ENCODE data around the gene STK32C.

The STK32C gene

DNA sequence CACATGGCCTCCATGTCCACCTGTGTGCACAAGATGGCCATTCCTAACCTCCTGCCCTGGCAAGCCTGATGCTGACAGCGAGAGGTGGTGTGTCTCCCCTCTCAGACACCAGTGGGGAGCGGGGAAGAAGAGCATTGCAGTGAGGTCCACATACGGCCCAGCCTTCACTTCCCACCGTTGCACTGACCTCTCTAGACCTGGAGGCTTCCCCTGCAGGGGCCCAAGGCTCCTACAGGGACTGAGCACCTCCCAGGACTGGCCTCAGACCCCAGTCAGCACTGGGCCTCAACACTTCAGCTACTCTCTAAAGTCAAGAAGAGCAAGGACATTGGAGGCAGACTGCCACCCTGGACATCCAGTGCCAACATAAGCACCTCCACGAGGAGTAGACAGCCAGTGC, 15.9 kb downstream of the STK32C start:
- no peaks in the 10 kb centered on the region for H3K4me1 ChIP-seq (ENCODE audit: control insufficient read depth, low read depth, low read length)
- H2AK5ac ChIP-seq (ENCODE audit: low read length): no peak overlapping the region
- H3K56ac ChIP-seq (ENCODE audit: low read length): no peak overlapping the region
- H3K4ac ChIP-seq (ENCODE audit: low read depth, low read length): no peak overlapping the region
- no peak overlapping the region for H2BK15ac ChIP-seq (replicated peaks; ENCODE audit: low read depth)
- no peaks in the 10 kb centered on the region for H3K27me3 ChIP-seq (ENCODE audit: insufficient read depth, low read length, poor library complexity)
- no peaks in the 10 kb centered on the region for H3K79me2 ChIP-seq (ENCODE audit: control insufficient read depth, insufficient read depth, low read length)
- H3K4me2 ChIP-seq (ENCODE audit: low read length): no peak overlapping the region
- H3K23ac ChIP-seq (ENCODE audit: low read length): no peak overlapping the region
- no peak overlapping the region for H3K9ac ChIP-seq (ENCODE audit: low read length)
- no peak overlapping the region for H4K8ac ChIP-seq (ENCODE audit: low read depth, low read length)
- H4K5ac ChIP-seq (ENCODE audit: low read length): no peak overlapping the region
- H2BK5ac ChIP-seq (ENCODE audit: low read length): no peak overlapping the region
- no peak overlapping the region for H2BK120ac ChIP-seq (ENCODE audit: low read depth, low read length)
- WGBS (ENCODE audit: extremely low coverage, insufficient coverage, low lambda C conversion rate): no CpG with 5 or more reads among the region's 5 CpGs
- no peak overlapping the region for H3K18ac ChIP-seq (ENCODE audit: low read length)
- H3K27ac ChIP-seq (ENCODE audit: low read depth, low read length): no peak overlapping the region
- DNase-seq: no peak
- H3K4me3 ChIP-seq (ENCODE audit: low read length): no peak overlapping the region
- no peaks in the 10 kb centered on the region for H3K79me1 ChIP-seq (ENCODE audit: low read length)
- no peaks in the 10 kb centered on the region for H3K36me3 ChIP-seq (ENCODE audit: control insufficient read depth, insufficient read depth, low read length)

DNA sequence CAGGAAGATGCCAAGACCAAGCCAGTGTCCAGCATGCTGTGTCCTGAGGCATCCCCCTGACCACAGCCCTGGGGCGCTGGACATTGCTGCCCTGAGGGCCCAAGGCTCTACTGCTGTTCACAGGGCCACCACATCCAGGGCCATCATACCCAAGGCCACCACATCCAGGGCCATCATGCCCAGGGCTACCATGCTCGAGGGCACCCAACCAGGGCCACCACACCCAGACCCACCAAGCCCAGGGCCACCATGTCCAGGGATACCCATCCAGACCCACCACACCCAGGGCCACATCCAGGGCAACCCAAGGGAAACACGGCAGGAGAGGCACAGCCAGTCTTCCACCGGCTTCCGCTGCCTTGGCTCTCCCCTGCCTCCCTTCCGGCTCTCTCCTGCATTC, 17.1 kb downstream of the STK32C start:
- no peak overlapping the region for H3K4me3 ChIP-seq (ENCODE audit: low read length)
- H3K56ac ChIP-seq (ENCODE audit: low read length): no peak overlapping the region
- no peak overlapping the region for H3K9ac ChIP-seq (ENCODE audit: low read length)
- DNase-seq: no peak
- H4K8ac ChIP-seq (ENCODE audit: low read depth, low read length): no peak overlapping the region
- H2BK5ac ChIP-seq (ENCODE audit: low read length): no peak overlapping the region
- no peak overlapping the region for H3K4ac ChIP-seq (ENCODE audit: low read depth, low read length)
- WGBS (ENCODE audit: extremely low coverage, insufficient coverage, low lambda C conversion rate): no CpG with 5 or more reads among the region's 6 CpGs
- no peak overlapping the region for H3K18ac ChIP-seq (ENCODE audit: low read length)
- H3K27me3 ChIP-seq (ENCODE audit: insufficient read depth, low read length, poor library complexity): no peaks in the 10 kb centered on the region
- no peak overlapping the region for H3K23ac ChIP-seq (ENCODE audit: low read length)
- H3K79me1 ChIP-seq (ENCODE audit: low read length): no peaks in the 10 kb centered on the region
- no peak overlapping the region for H3K4me2 ChIP-seq (ENCODE audit: low read length)
- H2BK15ac ChIP-seq (replicated peaks; ENCODE audit: low read depth): no peak overlapping the region
- no peaks in the 10 kb centered on the region for H3K4me1 ChIP-seq (ENCODE audit: control insufficient read depth, low read depth, low read length)
- H2BK120ac ChIP-seq (ENCODE audit: low read depth, low read length): no peak overlapping the region
- no peak overlapping the region for H2AK5ac ChIP-seq (ENCODE audit: low read length)
- H3K27ac ChIP-seq (ENCODE audit: low read depth, low read length): no peak overlapping the region
- H3K36me3 ChIP-seq (ENCODE audit: control insufficient read depth, insufficient read depth, low read length): no peaks in the 10 kb centered on the region
- H4K5ac ChIP-seq (ENCODE audit: low read length): no peak overlapping the region
- no peaks in the 10 kb centered on the region for H3K79me2 ChIP-seq (ENCODE audit: control insufficient read depth, insufficient read depth, low read length)

DNA sequence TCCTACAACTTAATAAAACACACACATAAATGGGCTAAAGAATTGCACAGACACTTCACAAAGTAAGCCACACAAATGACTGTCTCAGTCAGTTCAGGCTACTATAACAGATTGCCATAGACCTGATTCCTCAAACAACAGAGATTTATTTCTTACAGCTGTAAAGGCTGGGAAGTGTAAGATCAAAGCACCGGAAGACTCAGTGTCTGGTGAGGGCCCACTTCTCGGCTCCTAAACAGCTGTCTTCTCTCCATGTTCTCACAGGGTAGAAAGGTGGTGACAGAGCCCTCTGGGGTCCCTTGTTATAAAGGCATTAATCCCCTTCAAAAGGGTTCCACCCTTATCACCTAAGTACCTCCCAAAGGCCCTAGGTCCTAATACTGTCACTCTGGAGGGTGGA, 18.3 kb downstream of the STK32C start:
- H3K56ac ChIP-seq (ENCODE audit: low read length): no peak overlapping the region
- no peaks in the 10 kb centered on the region for H3K27me3 ChIP-seq (ENCODE audit: insufficient read depth, low read length, poor library complexity)

DNA sequence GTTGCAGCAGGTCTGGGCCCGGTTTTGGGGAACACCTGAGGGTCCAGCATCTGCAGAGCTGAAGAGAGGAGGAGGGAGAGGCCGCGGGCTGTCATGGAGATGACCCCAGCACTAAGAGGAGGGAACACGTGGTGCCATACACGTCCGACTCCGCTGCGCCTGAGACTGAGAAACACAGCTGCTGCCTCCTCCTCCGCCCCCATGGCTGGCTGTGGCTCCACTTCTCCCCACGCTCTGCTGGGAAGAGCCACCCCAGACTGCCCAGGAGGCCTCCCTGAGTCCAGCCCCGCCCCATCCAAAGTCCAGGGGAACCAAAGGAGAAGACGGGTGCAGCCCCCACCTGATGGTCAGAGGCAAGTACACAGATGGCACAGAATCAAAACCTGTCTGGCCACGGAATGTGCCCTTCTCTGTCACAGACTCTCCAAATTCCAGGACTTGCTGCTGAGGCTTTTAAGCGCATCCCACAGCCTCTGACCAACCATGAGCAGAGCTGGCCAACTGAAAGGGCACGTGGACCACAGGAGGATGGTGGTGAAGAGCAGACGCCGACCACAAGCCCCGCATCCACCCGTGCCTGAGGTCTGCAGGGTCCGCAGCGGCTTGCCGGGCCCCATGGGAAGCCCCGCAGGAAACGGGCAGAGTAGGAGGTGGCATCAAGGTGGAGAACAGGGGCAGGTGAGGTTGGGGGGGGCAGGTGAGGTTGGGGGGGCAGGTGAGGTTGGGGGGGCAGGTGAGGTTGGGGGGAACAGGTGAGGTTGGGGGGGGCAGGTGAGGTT, 24.0 kb downstream of the STK32C start:
- no peak overlapping the region for H4K8ac ChIP-seq (ENCODE audit: low read depth, low read length)
- no peak overlapping the region for H3K18ac ChIP-seq (ENCODE audit: low read length)
- no peaks in the 10 kb centered on the region for H3K27me3 ChIP-seq (ENCODE audit: insufficient read depth, low read length, poor library complexity)
- H3K4me3 ChIP-seq (ENCODE audit: low read length): no peak overlapping the region
- DNase-seq: no peak
- H3K9ac ChIP-seq (ENCODE audit: low read length): no peak overlapping the region
- no peaks in the 10 kb centered on the region for H3K36me3 ChIP-seq (ENCODE audit: control insufficient read depth, insufficient read depth, low read length)
- no peak overlapping the region for H3K27ac ChIP-seq (ENCODE audit: low read depth, low read length)
- H2AK5ac ChIP-seq (ENCODE audit: low read length): no peak overlapping the region
- no peaks in the 10 kb centered on the region for H3K79me2 ChIP-seq (ENCODE audit: control insufficient read depth, insufficient read depth, low read length)
- H4K5ac ChIP-seq (ENCODE audit: low read length): no peak overlapping the region
- no peak overlapping the region for H2BK5ac ChIP-seq (ENCODE audit: low read length)
- no peak overlapping the region for H2BK15ac ChIP-seq (replicated peaks; ENCODE audit: low read depth)
- H3K23ac ChIP-seq (ENCODE audit: low read length): no peak overlapping the region
- no peak overlapping the region for H2BK120ac ChIP-seq (ENCODE audit: low read depth, low read length)
- no peaks in the 10 kb centered on the region for H3K79me1 ChIP-seq (ENCODE audit: low read length)
- no CpG with 5 or more reads among the region's 24 CpGs for WGBS (ENCODE audit: extremely low coverage, insufficient coverage, low lambda C conversion rate)
- H3K56ac ChIP-seq (ENCODE audit: low read length): no peak overlapping the region
- H3K4me1 ChIP-seq (ENCODE audit: control insufficient read depth, low read depth, low read length): no peaks in the 10 kb centered on the region
- no peak overlapping the region for H3K4ac ChIP-seq (ENCODE audit: low read depth, low read length)
- H3K4me2 ChIP-seq (ENCODE audit: low read length): no peak overlapping the region

More for the DNA sequence above, 18.3 kb downstream of the STK32C start:
- no peak overlapping the region for H3K27ac ChIP-seq (ENCODE audit: low read depth, low read length)
- H3K18ac ChIP-seq (ENCODE audit: low read length): no peak overlapping the region
- no peaks in the 10 kb centered on the region for H3K4me1 ChIP-seq (ENCODE audit: control insufficient read depth, low read depth, low read length)
- no peaks in the 10 kb centered on the region for H3K79me1 ChIP-seq (ENCODE audit: low read length)
- H3K36me3 ChIP-seq (ENCODE audit: control insufficient read depth, insufficient read depth, low read length): no peaks in the 10 kb centered on the region
- H3K4me3 ChIP-seq (ENCODE audit: low read length): no peak overlapping the region
- H3K4me2 ChIP-seq (ENCODE audit: low read length): no peak overlapping the region
- H2BK5ac ChIP-seq (ENCODE audit: low read length): no peak overlapping the region
- H3K9ac ChIP-seq (ENCODE audit: low read length): no peak overlapping the region
- H4K8ac ChIP-seq (ENCODE audit: low read depth, low read length): no peak overlapping the region
- H3K4ac ChIP-seq (ENCODE audit: low read depth, low read length): no peak overlapping the region
- no peak for DNase-seq
- H3K79me2 ChIP-seq (ENCODE audit: control insufficient read depth, insufficient read depth, low read length): no peaks in the 10 kb centered on the region
- H3K23ac ChIP-seq (ENCODE audit: low read length): no peak overlapping the region
- H2BK120ac ChIP-seq (ENCODE audit: low read depth, low read length): no peak overlapping the region
- H2BK15ac ChIP-seq (replicated peaks; ENCODE audit: low read depth): no peak overlapping the region
- H4K5ac ChIP-seq (ENCODE audit: low read length): no peak overlapping the region
- H2AK5ac ChIP-seq (ENCODE audit: low read length): no peak overlapping the region
- no CpG with 5 or more reads among the region's 2 CpGs for WGBS (ENCODE audit: extremely low coverage, insufficient coverage, low lambda C conversion rate)

DNA sequence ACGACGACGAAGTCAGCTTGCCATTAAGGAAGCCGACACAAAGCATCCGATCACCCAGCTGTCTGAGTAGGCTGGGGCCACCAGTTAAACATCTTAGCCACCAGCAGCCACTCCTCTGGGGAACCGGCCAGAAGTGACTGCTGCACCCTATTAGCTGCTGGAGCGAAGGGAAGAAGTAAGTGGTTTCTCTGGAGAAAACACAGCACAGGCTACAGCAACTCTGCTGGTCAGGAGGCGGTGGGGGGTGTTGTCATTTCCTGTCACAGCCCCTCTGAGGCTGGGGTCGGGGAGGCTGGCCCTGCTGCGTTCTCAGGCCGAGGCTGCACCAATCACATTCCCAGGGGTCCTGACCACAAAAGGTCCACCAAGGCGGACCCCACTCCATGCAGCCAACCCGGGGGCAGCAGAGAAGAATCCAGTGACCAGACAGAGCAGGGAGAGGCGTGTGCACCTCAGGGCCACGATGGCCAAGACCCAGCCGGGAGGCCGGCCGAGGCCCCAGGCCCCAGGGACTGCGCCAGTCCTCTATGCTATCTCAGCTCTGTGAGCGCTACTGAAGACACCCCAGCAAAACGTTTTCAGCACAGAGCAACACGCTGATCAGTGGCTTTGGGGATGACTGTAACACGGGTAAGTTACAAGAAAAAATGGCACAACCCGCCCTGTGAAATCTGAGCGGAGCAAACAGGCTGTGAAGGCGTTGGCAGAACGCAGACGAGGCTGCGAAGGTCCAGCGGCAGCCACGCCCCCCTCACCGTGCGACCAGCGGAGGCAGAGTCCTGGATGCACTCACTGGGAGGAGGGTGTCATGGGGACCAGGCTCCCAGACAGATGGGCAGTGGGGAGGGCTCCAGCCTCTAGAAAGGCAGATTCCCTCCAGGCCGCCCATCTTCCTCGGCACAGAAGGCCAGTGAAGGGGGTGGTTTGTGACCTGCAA, 24.8 kb downstream of the STK32C start:
- no peaks in the 10 kb centered on the region for H3K36me3 ChIP-seq (ENCODE audit: control insufficient read depth, insufficient read depth, low read length)
- no peak overlapping the region for H2BK5ac ChIP-seq (ENCODE audit: low read length)
- H2BK15ac ChIP-seq (replicated peaks; ENCODE audit: low read depth): no peak overlapping the region
- H4K5ac ChIP-seq (ENCODE audit: low read length): no peak overlapping the region
- DNase-seq: no peak
- no peak overlapping the region for H3K4me2 ChIP-seq (ENCODE audit: low read length)
- no peaks in the 10 kb centered on the region for H3K27me3 ChIP-seq (ENCODE audit: insufficient read depth, low read length, poor library complexity)
- no peak overlapping the region for H3K18ac ChIP-seq (ENCODE audit: low read length)
- H4K8ac ChIP-seq (ENCODE audit: low read depth, low read length): no peak overlapping the region
- no peaks in the 10 kb centered on the region for H3K79me2 ChIP-seq (ENCODE audit: control insufficient read depth, insufficient read depth, low read length)
- H3K23ac ChIP-seq (ENCODE audit: low read length): no peak overlapping the region
- no peak overlapping the region for H3K4me3 ChIP-seq (ENCODE audit: low read length)
- WGBS (ENCODE audit: extremely low coverage, insufficient coverage, low lambda C conversion rate): no CpG with 5 or more reads among the region's 36 CpGs
- H2BK120ac ChIP-seq (ENCODE audit: low read depth, low read length): no peak overlapping the region
- H3K79me1 ChIP-seq (ENCODE audit: low read length): no peaks in the 10 kb centered on the region
- H3K4me1 ChIP-seq (ENCODE audit: control insufficient read depth, low read depth, low read length): no peaks in the 10 kb centered on the region
- no peak overlapping the region for H3K56ac ChIP-seq (ENCODE audit: low read length)
- no peak overlapping the region for H2AK5ac ChIP-seq (ENCODE audit: low read length)
- H3K9ac ChIP-seq (ENCODE audit: low read length): no peak overlapping the region
- no peak overlapping the region for H3K4ac ChIP-seq (ENCODE audit: low read depth, low read length)
- H3K27ac ChIP-seq (ENCODE audit: low read depth, low read length): no peak overlapping the region
